Measurements from ENCODE around the gene SKAP1. TPM values are rescaled to one million over a fixed set of nuclear protein-coding genes. Genes with fewer than 3 reads are reported as not detected.
A peak's percentile ranks its signal among the peaks of the same experiment; 100 is the strongest.
"Not testable (repeated sequence)": the region's sequence is repeated elsewhere in the genome, so short reads cannot be mapped to it uniquely, and the experiment has no call there.

The SKAP1 gene
- 25.4 TPM for total RNA-seq

DNA sequence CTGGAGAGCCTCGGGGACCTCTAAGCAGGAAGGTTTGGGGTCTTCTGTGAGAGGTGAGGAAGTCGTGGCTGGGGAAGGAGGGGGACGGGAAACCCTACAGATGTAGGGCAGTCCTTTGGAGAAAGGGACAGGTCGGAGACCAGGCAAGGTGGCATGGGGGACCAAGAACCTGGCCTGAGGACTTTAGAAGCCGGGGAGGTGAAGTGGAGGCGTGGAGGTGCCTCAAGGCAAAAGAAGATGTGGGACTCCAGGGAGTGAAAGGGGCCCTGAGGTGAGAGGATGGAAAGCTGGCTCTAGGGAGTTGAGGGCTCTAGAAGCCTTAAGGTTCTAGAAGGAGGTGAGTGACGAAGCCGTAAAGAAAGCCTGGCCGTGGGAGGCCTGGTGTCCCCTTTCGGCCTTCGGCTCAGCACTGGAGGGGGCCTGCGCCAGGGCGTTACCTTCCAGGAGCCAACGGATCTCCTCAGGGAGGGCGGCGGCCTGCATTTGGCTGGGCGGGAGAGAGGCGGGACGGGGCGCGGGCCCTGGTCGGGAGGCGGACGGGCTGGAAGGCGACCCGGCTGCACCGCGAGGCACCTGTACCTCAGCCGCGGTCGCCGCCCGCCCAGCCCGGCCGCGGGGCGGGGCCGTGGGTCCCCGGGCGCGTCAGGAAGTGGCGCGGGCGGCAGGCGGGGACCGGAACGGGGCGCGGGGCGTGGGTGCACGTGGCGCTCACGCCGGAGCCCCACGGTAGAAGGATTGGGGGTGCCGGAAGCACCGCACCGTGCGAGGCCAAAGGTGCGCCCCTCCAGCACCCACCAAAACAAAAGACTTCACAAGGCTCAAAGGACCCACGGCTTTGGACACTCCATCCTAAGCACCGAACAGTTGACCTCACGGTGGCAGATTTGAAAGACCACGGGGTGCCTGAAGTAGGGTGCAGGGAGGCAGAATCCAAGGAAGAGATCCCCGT is at the start of gene SKAP1:
Gene SKAP1 (minus strand): TSS at position 577 of the 949 bp plus-strand sequence.
- DNase-seq (ENCODE audit: low spot score), result peak; percentile 52

- no peak for DNase-seq (ENCODE audit: low spot score)
Observed at GRCh38 chr17:48479014-48479402, 49.0 kb upstream of the SKAP1 start.

DNA sequence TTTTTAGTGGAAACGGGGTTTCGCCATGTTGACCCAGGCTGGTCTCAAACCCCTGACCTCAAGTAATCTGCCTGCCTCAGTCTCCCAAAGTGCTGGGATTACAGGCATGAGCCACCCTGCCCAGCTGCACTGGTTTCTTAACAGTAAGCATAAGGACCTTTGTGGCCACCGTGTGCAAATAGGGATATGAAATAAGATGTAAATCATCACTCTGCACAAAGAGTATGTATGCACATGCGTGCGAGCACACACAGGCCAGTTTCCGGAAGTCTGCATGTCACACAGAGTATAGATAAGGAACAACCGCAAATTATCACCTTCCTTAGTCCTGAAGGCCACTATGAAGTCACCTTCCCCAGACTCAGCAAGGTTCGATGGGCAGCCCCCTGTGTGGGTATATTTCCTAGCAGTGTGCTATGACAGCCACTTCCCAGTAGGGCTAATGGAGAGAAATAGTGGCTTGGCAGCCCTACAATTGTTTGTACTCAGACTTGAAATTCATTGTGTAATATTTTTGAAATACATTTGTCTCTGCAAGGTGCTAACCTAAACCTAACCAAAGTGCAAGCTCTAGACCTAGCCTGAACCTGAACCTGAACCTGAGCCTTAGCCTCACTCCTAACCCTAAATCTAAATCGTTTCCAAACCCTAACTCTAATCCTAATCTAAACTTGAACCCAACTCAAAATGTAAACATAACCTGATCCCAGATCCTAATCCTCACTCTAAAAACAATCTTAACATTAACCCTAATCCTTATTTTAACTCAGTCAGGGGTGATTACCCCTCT is 48.4 kb upstream of the SKAP1 start:
- no peak for DNase-seq (ENCODE audit: low spot score)

- no peak for DNase-seq (ENCODE audit: low spot score)
Observed at GRCh38 chr17:48477221-48477620, 47.2 kb upstream of the SKAP1 start.

DNA sequence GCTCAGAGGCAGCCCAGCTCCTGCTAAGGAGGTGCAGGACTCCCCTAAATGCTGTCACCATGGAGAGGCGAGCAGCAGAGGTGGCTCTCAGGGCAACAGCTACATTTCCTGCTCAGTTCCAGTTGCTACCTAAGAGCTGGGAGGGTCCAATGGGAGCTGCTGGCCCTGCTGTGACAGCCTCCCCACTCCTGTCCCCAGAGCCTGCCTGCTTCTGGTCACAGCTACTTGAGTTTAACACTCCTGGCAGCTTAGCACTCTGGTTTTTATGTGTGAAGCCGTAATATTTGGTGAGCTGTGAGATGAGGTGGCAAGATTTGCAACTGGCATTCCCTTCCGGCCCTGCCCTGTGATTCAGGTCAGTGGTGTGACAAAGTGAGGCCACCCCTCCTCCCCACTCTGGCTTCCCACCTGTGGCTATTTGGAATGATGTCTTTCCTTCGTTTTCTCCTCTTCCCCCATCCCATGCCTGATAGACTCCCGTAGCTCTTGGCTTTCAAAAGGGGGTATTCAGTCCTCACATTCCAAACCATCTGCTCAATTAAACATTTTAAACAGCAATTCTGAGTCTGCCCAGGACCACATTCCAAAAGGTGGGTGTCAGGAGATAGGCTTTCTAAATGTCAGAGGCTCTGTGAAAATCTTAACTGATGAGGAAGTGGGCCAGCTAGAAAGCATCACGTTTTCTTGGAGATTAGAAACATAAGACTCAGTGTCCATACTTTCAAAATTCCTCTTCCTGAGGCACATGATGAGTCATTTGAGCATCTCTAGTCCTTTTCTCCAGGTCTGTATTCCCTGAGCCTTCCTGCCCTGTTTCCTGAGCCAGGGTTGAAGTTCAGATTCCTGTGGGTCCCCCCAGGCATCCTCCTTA is 42.6 kb upstream of the SKAP1 start:
- DNase-seq (ENCODE audit: low spot score), result no peak

DNA sequence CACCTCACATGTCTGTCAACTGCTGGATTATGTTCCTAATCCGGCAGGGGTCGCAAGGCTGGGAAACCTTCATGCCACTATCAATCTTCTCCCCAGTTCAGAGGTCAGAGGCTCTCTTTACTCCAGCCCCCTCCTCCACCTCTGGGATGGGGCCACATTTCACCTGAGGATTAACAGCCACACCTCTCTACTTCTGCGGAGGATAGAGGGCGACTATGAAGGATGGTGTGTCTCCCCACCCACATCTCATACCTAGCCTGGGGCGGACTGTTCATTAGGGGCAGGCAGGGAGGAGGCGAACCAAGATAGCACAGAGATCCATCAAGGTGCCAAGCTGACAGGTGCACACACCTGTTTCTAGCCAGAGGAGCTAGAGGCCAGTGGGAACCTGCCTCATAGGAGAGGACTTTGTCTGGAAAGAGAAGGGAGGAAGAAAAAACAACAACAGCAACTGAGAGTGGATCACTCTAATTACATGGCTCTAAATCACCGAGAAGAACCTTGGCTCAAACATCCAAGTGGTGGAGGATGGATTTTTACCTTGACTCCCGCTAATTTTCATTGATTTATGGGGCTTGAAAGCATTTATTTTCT is 41.9 kb upstream of the SKAP1 start:
- no peak for DNase-seq (ENCODE audit: low spot score)

DNA sequence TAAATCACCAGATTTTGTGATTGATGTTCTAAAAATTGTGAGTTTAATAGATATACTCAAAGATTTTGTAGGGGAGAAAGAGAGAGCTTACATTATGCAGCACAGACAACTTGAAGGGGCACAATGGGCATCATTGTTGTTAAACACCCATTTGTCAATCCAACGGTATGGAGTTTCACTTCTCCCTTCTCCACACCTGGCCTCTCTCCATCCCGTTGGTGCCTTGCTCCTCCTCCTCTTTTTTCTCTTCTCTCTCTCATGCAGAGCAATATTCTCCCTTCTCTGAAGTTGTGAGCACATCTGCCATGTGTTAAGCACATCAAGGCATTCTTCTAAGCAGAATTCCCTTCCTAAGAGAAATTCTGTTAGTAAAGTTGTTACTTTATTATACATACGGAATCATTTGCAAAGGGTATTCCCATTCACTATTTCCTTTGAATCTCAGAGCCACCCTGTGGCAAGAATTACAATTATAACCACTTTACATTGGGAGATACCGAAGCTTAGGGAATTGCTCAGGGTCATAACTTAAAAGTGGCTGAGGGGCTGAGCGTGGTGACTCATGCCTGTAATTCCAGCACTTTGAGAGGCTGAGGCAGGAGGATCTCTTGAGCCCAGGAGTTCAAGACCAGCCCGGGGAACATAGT is 40.5 kb upstream of the SKAP1 start:
- DNase-seq (ENCODE audit: low spot score), result no peak

DNA sequence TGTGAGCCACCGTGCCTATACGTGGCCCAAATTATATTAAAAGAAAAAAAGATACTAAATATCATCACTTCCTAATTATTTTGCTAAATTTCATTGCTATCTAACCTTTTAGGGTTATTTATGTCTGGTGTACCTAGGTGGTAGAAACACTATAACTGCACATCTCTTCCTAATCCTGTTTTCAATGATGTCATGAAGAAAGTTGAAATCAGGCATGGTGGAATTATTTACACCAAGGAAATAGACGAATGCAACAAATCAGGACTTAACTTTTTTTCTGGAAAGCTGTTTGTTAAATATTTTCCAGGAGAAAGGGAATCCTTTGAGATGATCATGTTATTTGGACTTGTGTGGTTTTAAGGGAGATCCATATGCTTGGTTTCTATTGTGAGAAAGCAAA is 39.2 kb upstream of the SKAP1 start:
- DNase-seq (ENCODE audit: low spot score), result no peak

DNA sequence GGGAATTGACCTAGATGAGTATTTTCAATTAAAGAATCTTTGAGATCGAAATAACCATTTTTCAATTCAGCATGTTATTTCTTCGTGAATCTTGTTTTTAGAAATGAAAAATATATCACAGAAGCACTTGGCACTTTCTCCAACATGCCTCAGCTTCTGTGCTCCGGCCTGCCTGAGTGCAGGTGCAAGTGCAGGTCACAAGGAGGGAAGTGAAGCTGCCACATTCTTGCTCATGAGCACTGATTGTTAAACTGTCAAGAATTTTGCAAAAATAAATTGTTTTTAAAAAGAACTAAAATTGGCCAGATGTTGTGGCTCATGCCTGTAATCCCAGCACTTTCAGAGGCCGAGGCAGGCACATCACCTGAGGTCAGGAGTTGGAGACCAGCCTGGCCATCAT is 38.3 kb upstream of the SKAP1 start:
- DNase-seq (ENCODE audit: low spot score), result no peak

DNA sequence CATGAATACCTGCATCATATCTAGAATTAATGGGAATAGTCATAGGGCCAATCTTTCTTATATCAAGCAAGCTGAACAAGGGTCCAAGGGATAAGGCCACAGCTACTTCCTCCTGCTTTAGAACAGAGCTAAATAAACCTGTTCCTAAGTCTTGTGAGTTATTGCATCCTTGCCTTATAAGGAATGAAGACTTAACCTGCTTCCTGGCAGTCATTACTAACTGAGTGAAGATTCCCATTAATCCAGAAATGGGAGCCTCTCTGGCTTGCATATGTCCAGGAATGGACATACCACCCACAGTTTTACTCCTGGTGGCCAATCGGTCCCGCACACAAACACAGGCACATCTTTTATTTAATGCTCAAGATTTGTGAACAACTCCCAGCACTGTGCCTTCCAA is 35.9 kb upstream of the SKAP1 start:
- DNase-seq (ENCODE audit: low spot score), result no peak

- no peak for DNase-seq (ENCODE audit: low spot score)
Observed at GRCh38 chr17:48463526-48463925, 33.5 kb upstream of the SKAP1 start.

DNA sequence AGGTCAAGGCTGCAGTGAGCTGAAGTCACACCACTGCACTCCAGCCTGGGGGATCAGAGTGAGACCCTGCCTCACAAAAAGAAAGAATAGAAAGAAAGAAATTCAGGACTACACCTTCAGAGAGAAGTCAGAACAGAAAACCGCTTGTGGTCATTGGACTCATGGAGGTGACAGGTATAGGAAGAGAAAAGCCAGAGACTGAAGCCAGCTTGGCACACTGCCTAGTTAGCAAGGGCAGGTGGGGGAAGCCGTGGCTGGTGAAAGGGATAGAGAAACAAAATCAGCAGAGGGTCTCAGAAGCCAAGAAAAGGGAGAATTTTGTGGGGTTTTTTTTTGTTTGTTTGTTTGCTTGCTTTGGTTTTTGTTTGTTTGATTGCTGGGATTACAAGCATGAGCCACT is 32.9 kb upstream of the SKAP1 start:
- no peak for DNase-seq (ENCODE audit: low spot score)

DNA sequence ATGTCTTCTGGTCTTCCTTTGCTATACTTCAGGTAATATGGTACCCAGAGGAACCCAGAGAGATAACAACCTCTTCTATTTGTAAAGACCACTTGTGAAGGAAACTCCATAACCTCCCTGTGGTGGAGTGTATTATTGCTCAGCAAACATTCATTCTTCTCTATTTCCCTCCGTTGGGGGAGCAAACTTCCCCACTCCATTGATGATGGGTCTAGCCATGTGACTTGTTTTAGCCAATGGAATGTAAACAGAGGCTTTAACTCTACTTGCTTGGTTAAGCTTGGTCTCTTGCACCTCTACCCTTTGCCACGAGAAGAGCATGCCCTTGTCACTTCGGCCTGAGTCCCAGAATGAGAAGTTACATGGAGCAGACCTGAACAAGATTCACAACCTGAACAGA is 30.0 kb upstream of the SKAP1 start:
- DNase-seq (ENCODE audit: low spot score), result no peak

GRCh38 chr17:48459070-48459844 is 29.2 kb upstream of the SKAP1 start:
- DNase-seq (ENCODE audit: low spot score), result no peak

DNA sequence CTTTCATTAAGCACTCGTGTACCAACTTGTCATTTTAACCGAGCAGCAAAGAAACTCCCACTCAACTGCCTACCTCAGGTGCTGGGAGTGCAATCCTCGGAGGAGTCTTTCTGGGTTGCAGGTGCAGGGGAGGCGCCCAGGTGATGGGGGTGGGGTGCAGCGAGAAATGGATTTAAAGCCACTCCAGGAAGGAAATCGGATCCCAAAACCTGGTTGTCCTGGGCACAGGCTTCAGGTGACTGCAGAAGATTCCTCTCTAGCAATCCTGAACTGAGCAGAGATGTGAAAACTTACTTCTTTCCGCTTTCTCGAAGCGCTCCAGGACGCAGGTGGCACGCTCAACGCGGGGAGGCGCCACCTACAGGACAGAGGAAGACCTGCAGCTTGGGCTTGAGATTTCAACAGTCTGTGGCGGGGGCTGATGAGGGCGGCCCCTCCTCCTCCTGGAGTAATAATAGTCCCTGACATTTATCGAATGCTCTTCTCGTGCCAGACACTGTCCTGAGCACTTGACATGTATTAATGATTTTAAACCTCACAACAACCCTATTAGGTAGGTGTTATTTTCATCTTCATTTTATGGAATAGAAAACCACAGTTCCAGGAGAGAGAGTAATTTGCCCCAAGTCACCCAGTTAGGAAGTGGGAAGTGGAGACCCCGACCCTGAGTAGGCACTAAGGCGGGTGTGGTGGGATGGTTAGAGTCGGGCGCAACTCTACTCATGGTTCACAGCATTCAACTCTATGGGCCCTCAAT is 27.2 kb upstream of the SKAP1 start:
- DNase-seq (ENCODE audit: low spot score), result peak; percentile 56

DNA sequence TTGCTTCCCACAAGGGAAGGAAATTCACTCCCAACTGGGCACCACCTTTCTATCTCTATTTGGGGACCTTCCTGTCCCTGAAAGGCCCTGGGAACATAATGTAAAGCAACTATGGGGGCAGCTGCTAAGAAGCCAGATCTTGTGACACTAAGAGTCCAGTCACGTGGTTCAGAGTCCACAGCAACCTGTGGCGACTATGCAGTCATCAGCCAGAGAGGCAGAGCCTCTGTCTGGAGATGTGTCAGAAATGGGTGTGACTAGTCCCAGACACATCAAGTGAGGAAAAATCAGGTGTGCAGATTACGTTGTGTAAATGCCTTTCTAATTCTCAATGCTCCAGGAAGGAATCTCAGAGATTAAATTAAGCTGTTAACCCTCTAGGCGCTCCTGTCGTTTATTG is 26.6 kb upstream of the SKAP1 start:
- DNase-seq (ENCODE audit: low spot score), result no peak

DNA sequence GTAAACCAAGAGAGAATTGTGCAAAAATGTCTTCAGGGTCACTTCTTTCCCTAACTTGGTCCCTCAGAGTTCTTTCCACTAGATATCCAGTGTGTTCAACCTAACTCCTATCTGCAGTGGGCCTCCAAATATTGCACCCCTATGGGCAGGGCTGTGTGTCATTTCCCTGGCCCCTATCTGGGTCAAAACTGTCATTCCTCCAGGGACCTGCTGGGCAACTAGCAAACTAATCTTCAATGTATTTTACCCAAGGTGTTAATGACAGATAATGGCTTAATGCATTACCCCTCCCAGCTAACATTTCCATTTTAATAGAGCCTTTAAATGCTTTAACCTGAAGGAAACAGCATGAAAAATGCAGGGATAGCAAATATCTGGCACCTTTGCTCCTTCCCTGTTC is 25.8 kb upstream of the SKAP1 start:
- no peak for DNase-seq (ENCODE audit: low spot score)

DNA sequence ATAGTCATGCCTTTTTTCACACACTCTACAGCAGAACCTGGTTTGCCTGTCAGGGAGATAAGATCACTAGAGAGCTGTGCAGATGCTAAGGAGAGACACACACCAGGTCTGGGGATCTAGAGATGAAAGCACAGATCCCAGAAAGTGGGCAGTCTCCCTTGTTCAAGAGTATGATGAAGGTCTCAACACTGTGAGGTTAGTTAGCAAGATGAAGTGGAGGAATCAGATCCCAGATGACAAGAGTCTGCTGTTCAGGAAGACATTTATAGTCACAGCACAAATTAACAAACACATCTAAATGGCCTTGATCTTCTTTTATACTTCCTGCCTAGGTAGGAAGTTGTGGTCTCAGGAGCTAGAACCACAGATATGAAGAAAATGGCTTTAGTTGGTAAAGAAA is 23.4 kb upstream of the SKAP1 start:
- no peak for DNase-seq (ENCODE audit: low spot score)

- no peak for DNase-seq (ENCODE audit: low spot score)
Observed at GRCh38 chr17:48451489-48451888, 21.5 kb upstream of the SKAP1 start.

DNA sequence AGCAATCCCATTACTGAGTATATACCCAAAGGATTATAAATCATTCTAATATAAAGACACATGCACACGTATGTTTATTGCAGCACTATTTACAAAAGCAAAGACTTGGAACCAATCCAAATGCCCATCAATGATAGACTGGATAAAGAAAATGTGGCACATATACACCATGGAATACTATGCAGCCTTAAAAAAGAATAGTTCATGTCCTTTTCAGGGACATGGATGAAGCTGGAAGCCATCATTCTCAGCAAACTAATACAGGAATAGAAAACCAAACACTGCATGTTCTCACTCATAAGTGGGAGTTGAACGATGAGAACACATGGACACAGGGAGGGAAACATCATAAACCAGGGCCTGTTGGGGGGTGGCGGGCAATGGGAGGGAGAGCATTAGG is 19.3 kb upstream of the SKAP1 start:
- not testable (repeated sequence) for DNase-seq (ENCODE audit: low spot score)
